Activated CD8-positive, alpha-beta memory T cell treated with anti-CD3 and anti-CD28 coated beads, Interleukin-2, amount 50 U/mL, for 48 hours (primary cell): ENCODE measurements around the gene FRRS1.
A peak's percentile ranks its signal among the peaks of the same experiment; 100 is the strongest.

Source experiments
- DNase-seq: peaks from one replicate; pipeline ENCODE4 v3.0.0-alpha.2; 2020

Gene FRRS1

DNA sequence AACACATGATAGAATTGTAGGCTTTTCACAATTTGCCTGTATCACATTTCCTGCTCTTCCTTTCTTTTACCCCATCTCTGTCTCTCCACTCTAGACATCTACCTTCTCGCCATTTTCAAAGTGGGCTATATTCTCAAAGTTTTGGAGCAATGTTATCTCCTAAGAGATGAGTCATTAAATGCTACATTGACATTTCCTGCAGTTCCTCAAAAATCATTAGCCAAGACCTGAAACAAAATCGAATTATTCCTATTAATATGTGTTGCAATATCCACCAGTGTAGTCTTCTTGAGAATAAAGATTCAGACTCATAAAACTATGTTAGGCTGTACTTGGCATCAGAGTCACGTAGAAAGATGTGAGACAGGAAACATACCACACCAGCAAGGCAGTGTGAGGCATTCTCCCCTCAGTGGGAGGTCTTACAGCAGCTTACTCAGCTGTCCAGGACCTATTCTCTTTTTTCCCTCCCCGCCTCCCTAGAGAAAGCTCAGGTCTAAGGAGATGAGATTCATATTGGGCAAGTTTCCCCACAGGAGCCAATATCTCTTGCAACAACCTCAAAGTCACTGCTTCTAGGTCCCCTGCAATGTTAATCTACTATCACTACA lies 38.8 kb downstream of the FRRS1 start:
- DNase-seq = no peak

DNA sequence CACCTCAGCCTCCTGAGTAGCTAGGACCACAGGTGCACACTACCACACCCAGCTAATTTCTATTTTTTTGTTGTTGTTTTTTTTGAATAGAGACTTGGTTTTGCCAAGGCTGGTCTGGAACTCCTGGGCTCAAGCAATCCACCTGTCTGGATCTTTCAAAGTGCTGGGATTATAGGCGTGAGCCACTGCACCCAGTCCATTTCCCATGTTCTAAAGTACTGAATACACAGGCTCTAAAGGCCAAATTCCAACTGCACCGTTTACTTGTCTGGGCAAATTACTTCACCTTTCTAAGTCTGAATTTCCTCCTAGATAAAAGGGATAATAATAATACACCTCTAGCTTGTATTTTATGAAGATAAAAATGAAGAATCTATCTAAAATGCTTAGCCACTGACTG lies 39.6 kb downstream of the FRRS1 start:
- DNase-seq = no peak

DNA sequence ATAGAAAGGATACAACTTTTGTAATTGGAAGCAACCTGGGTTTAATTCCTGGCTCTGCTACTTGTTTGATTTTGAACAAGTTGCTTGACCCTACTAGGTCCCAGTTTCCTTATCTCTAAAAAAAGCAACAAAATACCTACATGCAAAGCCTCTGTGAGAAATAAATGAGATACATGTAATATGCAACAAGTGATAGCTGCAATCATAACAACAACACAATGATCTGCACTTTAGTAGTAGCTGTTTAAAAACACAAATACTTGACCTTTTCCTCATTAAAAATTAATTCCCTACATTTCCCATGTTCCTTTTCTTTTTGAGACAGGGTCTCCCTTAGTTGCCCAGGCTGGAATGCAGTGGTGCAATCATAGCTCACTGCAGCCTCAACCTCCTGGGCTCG lies 40.0 kb downstream of the FRRS1 start:
- no peak for DNase-seq

DNA sequence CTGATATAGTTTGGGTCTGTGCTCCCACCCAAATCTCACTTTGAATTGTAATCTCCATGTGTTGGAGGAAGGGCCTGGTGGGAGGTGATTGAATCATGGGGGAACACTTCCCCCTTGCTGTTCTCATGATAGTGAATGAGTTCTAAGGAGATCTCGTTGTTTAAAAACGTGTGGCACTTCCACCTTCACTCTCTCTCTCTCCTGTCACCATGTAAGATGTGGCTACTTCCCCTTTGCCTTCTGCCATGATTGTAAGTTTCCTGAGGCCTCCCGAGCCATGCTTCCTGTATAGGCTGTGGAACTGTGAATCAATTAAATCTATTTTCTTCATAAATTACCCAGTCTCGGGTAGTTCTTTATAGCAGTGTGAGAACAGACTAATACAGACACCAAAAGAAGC lies 40.4 kb downstream of the FRRS1 start:
- no peak for DNase-seq

DNA sequence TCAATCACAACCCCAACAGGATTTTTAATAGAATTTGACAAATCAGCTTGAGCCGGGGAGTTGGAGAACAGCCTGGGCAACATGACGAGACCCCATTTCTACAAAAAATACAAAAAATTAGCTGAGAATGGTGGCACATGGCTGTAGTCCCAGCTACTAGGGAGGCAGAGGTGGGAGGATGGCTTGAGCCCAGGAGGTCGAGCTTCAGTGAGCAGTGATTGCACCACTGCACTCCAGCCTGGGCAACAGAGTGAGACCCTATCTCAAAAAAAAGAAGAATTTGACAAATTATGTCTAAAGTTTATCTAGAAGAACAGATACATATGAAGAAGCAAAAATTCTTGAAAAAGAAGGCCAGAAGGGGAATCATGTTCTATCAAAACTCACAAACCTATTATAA lies 43.2 kb downstream of the FRRS1 start:
- no peak for DNase-seq

DNA sequence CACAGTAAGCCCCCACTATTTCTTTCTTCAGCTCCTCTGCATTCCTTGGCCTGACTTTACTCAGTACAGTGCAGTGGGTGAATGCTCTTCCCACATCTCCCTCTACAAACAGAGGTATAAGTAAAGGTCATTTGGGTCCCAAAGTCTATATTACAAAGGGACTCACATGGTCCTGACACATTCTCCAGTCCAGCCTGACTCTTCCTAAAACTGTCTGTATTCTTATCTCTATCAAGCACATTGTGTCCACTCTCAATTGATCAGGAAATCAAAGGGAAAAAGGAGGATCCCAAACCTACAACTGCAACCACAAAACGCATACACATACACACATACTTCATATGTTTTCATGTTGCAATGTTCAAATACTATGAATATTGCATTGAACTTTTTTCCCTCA lies 49.4 kb downstream of the FRRS1 start:
- DNase-seq = no peak

DNA sequence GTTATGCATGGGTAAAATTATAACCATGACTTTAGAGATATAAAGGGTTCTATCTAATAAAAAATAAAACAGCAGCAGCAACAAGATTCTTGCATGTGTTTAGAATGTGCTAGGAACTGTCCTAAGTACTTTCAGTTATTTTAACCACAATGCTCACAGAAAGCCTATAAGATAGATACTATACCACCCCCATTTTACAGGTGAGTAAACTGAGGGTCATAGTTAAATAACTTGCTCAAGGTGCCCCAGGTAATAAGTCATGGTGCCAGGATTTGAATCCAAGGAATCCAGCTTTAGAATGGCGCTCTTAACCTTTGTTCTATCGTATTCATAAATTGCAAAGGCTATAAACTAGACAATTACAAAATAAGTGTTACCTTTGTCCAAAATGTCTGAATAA lies 53.4 kb downstream of the FRRS1 start:
- no peak for DNase-seq

DNA sequence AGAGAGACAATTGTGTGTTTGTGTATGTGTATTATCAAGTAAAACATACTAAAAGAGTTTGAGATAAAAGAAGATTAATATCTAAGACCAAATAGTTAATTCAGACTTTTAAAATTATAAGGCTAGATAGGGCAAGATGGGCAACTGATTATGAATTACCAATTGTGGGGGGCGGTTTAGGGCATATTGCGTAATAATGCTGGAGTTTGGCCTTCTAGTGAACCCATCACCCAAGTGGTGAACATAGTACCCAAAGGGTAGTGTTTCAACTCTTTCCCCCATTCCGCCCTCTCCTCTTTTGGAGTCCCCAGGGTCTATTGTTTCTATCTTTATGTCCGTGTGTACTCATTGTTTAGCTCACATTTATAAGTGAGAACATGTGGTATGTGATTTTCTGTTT lies 55.4 kb downstream of the FRRS1 start:
- no peak for DNase-seq

DNA sequence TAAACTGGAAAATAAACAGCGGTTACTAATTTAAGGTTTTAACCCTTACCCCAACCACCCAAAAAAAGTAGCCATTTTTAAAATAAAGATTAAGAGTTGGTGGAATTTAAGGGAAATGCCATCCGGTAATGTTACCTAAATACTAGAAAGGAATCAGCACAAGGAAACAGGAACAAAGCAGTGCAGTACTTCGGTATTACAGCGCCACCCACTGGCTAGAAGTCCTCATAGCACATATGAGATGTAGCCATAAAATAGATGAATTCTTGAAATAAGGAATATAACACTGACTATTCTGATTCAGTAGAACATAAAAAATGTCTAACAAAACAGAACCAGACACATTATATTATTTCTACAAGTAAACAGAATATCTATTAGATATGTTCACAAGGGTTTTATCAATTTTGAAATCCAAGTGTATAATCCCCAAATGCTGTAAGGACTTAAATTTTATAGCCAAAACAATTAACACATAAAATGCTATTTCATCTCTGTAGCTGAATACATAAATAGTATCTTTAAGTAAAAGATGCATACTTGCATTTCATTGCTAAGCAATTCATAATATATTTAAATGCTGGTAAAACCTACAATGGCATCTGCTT lies 58.8 kb downstream of the FRRS1 start:
- DNase-seq = peak; percentile 78

DNA sequence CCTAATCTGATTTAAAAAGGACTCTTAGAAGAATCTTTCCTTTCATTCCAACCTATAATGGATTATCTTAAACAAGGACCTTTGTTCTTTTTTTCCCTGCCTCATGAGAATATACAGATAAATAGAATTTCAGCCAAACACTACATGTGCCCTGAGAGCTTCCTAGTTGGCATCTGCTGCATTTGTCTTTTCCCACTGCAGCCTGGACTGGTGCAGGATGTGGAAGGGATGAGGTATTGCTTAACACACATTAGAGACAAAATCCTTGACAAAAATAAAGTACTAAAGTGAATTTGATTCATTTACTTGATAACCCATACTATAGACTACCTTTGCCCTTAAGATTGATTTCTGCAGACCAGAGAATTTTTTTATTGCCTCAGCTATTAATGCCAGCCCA lies 61.0 kb downstream of the FRRS1 start:
- DNase-seq = no peak

DNA sequence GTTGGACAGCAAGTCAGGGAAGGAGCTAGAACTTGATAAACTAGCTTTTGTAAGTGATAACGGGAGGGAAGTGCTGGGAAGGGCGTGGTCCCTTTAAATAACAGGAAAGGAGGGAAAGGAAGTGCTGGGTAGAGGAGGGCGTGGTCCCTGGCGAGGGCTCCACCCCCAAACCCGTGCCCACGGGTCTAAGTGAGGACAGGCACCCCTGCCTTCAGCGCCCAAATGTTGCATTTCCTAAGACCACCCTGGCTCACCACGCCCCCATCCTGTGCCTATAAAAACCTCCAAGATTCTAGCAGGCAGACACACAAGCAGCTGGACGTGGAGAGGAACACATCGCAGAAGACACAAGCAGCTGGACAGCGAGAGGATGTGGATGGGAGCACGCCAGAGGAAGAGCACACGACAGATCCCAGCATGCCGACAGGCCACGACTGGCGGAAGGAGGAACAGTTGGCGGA lies 62.0 kb downstream of the FRRS1 start:
- no peak for DNase-seq

DNA sequence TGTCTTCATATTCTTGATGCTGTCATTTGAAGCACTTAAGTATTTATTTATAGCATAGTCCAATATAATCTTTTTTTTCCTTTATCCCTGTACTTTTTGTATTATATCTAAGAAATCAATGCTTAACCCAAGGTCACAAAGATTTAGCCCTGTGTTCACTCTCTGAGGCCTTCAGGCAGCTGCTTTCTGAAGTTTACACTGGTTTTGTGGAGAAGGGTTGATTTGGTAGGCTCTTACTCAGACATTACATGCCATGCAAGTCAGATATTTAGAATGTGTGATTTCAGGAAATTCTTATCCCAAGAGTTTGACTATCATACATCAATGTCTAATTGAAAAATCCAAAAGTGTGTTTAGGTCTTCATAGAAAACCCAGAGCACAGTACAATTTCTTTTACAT lies 64.2 kb downstream of the FRRS1 start:
- no peak for DNase-seq

DNA sequence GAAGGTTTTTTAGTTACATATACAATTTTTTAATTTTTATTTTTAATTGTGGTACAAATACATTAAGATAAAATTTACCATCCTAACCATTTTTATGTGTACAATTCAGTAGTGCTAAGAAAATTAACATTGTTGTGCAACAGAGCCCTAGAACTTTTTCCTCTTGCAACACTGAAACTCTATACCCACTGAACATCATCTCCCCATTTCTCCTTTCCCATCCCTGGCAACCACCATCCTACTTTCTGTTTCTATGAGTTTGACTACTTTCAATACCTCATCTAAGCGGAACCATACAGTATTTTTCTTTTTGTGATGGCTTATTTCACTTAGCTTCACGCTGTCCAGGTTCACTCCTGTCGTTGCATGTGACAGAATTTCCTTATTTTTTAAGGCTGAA lies 66.4 kb downstream of the FRRS1 start:
- no peak for DNase-seq

DNA sequence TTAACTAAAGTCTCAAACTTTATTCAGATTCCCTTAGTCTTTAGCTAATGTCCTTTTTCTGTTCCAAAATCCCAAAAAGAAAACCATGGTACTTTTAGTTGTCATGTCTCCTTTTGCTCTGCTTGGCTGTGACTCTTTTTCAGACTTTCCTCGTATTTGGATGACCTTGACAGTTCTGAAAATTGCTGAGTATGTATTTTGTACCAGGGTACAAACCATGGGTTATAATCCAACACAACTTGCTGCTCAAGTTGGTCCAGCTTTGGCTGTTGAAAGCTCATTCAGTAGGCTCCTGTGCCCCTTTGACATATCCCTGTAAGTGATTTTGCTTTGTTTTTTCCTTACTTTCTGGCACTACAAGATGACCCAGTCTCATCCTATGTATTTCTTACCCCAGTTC lies 68.9 kb downstream of the FRRS1 start:
- DNase-seq = no peak

DNA sequence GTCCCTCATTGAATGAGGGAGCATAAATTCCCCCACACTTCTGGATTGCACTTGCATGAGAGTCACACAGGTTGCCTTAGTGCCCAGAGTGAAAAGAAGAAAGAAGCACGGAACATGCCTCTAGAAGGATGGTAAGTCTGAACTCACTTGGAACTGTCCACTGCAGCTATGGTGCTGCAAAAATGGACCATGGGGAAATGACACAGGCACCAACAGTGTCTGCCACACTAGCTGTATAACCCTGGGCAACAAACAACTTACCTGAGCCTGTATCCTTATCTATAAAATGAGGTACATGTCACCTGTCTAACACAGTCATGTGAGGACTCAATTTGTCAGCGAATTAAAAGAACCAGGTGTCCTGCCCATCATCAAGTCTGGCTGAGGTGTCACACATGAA lies 69.8 kb downstream of the FRRS1 start:
- DNase-seq = no peak

DNA sequence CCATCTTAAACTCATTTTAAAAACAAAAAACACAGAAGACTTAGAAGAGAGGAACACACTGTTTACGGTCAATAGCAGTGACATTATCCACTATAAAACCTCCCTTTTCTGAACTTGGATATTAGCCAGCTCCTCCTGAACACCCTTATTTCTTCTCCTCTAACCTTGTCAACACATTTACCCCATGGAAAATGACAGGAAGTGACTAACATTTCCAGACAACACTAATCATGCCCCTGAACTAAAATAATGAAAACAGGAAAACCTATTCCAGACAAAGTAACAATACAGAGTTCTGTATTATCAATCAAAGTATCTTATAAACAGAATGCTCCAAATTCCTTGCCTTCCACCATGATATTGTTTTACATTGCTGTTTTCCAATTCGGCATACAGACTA lies 75.3 kb downstream of the FRRS1 start:
- no peak for DNase-seq

DNA sequence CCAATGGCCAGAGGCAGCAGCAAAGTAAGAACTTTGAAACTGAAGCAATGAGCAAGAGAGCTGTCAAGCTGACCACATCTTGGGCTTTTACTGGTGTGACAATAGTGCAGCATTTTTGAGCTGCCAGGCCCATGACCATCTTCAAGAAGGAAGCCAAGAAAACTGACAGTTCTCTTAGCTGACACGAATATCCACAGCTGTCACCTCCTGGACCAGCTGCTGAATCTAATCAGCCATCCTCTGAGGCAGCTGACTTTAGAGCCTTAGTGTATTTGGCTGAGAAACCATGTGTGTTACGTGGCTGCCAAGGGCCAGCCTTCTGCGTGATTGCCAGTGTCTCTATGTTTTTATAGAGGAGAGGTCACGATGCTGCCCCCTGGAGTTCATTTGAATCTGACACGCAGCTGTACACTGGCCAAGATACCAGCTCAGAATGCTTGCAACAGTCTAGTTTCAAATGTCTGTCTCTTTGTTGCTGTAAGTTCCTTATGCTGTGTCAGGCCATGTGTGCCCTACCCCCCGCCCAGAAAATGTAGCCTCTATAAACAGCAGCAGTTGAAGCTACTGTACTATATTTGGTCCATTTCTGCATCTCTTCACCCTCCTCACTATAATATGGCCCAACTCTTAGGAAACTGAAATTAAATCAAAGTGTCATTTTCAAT lies 80.8 kb downstream of the FRRS1 start:
- DNase-seq = peak; percentile 62

DNA sequence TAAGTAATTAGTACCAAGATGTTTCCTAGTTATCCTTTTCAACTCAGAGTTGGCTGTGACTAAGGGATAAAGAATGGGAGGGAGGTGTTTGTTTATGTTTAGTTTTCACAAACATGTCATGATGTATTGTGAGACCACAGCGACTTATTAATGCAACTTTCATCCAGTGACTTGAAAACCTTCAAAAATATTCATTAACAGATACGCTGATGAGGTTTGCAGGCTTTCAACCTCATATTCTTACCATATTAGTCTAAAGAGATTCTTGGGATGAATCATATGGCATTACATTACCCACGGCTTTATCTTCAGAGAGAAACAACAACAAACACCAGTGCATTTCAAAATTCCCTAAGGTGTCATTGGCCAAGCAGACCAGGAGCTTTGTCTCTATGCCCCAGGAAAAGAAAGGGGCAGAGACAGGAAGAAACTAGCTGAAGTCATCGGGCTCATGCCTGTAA lies 84.1 kb downstream of the FRRS1 start:
- no peak for DNase-seq

DNA sequence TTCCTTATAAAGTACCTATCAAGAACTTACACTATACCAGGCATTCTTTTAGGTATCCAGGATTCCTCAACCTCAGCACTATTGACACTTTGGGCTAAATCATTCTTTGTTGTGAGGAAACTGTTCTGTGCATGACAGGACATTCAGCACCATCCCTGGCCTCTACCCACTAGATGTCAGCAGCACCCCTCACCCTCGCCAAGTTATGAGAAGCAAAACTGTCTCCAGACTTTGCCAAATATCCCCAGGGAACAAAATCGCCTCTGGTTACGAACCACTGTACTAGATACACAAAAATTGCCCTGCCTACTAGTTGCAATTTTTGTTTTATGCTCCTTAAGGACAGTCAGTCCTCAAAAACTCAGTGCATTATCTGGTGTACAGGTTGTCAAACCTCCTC lies 84.9 kb downstream of the FRRS1 start:
- DNase-seq = no peak

DNA sequence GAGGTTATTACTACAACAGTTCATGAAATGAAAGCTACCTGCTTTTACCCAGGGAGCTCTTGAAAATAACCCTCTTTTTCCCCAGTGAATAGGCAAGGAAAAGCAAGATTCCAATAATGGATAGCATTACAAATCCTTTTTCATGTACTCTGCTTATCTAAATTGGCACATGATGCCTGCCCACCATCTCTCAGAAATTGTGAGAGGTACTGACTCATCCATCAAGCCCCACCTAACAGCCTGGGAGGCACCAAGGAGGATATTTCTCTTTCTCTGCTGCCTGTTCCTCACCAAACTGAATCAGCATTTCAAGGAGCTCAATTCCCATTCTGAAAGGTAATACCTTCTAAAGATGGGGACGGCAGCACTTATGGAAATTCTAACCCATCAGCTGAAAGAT lies 86.2 kb downstream of the FRRS1 start:
- no peak for DNase-seq

DNA sequence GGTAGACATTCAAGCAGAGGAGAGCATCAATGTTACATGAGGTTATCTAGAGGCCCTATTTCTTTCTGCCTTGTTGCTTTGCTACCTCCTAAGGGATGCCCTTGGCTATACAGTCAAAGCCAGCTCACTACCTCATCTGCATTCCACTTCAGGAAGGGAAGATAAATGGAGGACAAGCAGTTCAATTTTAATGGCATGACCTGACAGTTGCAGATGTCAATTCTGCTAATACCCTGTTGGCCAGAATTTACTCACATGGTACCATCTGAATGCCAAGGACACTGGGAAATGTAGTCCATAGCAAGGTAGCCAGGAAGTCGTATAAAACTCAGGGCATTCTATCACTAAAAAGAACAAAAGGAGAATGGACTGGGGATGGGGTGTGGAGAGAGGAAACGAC lies 89.0 kb downstream of the FRRS1 start:
- DNase-seq = no peak

DNA sequence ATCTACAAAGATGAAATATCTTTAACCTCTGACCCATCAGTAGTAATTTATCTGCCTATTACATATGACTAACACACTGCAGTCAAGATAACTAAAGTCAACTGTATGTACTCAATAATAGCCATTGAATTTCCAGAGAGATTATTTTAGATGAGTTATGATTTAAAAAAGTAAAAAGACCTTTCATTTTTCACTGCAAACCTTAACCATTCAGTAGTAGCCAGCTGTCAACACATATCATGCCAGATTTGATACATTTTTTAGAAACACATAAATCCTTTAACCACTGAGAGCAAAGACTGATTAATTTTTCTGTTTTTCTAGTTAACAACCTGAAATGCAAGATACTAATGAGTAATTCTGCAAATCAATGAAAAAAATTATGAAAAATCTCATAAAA lies 89.6 kb downstream of the FRRS1 start:
- no peak for DNase-seq

DNA sequence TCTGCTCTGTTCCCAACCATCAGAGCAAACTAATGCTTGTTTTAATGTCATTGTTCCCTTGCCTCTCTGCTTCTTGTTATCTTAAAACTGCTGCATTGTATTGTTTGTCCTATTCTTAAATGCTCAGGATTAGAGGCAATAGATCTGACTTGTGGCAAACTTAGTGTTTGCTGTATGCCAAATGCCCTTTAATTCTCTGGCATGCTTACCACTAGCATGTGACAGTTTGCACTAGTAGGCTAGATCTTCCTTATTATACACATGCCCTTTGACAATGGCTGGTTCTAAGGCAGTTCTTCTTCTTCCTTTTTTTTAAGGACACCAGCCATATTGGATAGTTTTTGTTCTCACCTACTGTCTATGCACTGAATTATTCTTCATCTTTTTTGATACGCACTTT lies 90.4 kb downstream of the FRRS1 start:
- DNase-seq = no peak

DNA sequence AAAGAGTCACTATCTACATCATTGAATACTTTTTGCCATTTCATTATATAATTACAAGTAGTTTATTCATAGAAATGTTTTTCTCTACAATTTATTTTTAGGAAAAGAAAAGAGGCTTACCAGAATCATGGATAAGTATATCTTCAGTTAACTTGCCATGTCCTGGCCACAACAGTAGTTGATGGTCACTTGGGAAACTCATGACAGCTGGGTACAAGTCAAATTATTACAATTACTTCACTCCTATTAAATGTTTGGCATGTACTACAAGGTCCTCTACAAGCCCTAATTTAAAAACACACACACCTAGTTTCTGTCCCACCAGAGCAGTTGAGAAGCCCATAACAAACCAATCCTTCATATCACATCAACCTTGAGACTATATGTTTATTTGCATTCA lies 91.1 kb downstream of the FRRS1 start:
- no peak for DNase-seq
